ENCODE results near the gene ANKLE1.

The ANKLE1 gene

GRCh38 chr19:17281391-17282304, at the start of gene ANKLE1:
Gene ANKLE1 (plus strand): TSS chr19:17281901. CDS start chr19:17281921, 20 bp downstream.
- DNase-seq = peak; percentile 58

GRCh38 chr19:17232258-17232657, 49.4 kb upstream of the ANKLE1 start:
- no peak for DNase-seq

- no peak for DNase-seq
Observed at GRCh38 chr19:17234911-17235299, 46.8 kb upstream of the ANKLE1 start.

GRCh38 chr19:17235300-17235970, 46.3 kb upstream of the ANKLE1 start:
- DNase-seq = peak; percentile 89

GRCh38 chr19:17235971-17236777, 45.5 kb upstream of the ANKLE1 start:
- DNase-seq = no peak

GRCh38 chr19:17236811-17237543, 44.7 kb upstream of the ANKLE1 start:
- peak; percentile 39 for DNase-seq

GRCh38 chr19:17237747-17238706, 43.7 kb upstream of the ANKLE1 start:
- no peak for DNase-seq

- peak; percentile 57 for DNase-seq
Observed at GRCh38 chr19:17240062-17240752, 41.5 kb upstream of the ANKLE1 start.

GRCh38 chr19:17240826-17241399, 40.8 kb upstream of the ANKLE1 start:
- DNase-seq = no peak

- peak; percentile 38 for DNase-seq
Observed at GRCh38 chr19:17242431-17243208, 39.1 kb upstream of the ANKLE1 start.

- peak; percentile 28 for DNase-seq
Observed at GRCh38 chr19:17243211-17243829, 38.4 kb upstream of the ANKLE1 start.

GRCh38 chr19:17243830-17244617, 37.7 kb upstream of the ANKLE1 start:
- DNase-seq = peak; percentile 76

- DNase-seq = peak; percentile 42
Observed at GRCh38 chr19:17244618-17245534, 36.8 kb upstream of the ANKLE1 start.

GRCh38 chr19:17245535-17245984, 36.1 kb upstream of the ANKLE1 start, which contains the start of gene NR2F6:
Gene NR2F6 (minus strand): TSS chr19:17245919. CDS start chr19:17245220, 699 bp downstream.
- no peak for DNase-seq

- no peak for DNase-seq
Observed at GRCh38 chr19:17246681-17247425, 34.8 kb upstream of the ANKLE1 start.
